ENCODE results near the gene PAPLN. TPM values are rescaled to one million over a fixed set of nuclear protein-coding genes. Genes with fewer than 3 reads are reported as not detected.

The PAPLN gene
- total RNA-seq, 1 experiment from 2014 or later, result 0.75 TPM

GRCh38 chr14:73236752-73237218 is 521 bp upstream of the PAPLN start:
- peaks cover 12% of the 10 kb centered on the region for H3K4me1 ChIP-seq (ENCODE audit: insufficient read depth, low read length, poor library complexity, severe bottlenecking)

GRCh38 chr14:73237786-73238423 is 599 bp downstream of the PAPLN start:
- TF ChIP-seq EZH2 (IDR thresholded peaks at IDR 0.05; ENCODE audit: borderline replicate concordance, low read depth, low read length, poor library complexity, severe bottlenecking), result peak; percentile 43
- no peak for TF ChIP-seq CTCF (conservative IDR thresholded peaks at IDR 0.05; ENCODE audit: low read depth, low read length)
- no peak for DNase-seq (ENCODE audit: low spot score)
- CTCF ChIA-PET, result no interaction called here
- Histone ChIP-seq H3K36me3 (ENCODE audit: insufficient read depth, low read length, poor library complexity, severe bottlenecking) (no peaks in the 10 kb centered on the region), H3K27ac (ENCODE audit: low read depth, low read length, poor library complexity, severe bottlenecking) (no peak overlapping the region), H3K9me3 (ENCODE audit: low read depth, low read length, poor library complexity, severe bottlenecking) (no peaks in the 10 kb centered on the region), H3K4me1 (ENCODE audit: insufficient read depth, low read length, poor library complexity, severe bottlenecking) (peaks cover 12% of the 10 kb centered on the region), H3K27me3 (replicated peaks; ENCODE audit: insufficient read depth, low read depth, low read length, poor library complexity) (peaks cover 26% of the 10 kb centered on the region), H3K4me3 (ENCODE audit: low read depth, low read length, poor library complexity, severe bottlenecking) (peak overlapping the region; percentile 53)
- intact Hi-C loops (cut with micrococcal nuclease; ENCODE audit: unreplicated experiment), result no loop called here
- POLR2A ChIA-PET (ENCODE audit: low non-redundant PET), result no interaction called here
- BruUV-seq (replicated peaks), result no TSS peak

More at GRCh38 chr14:73236752-73237218, 521 bp upstream of the PAPLN start:
- H3K36me3 ChIP-seq (ENCODE audit: insufficient read depth, low read length, poor library complexity, severe bottlenecking), result no peaks in the 10 kb centered on the region
- BruUV-seq (replicated peaks), result no TSS peak
- H3K27ac ChIP-seq (ENCODE audit: low read depth, low read length, poor library complexity, severe bottlenecking), result no peak overlapping the region
- H3K27me3 ChIP-seq (replicated peaks; ENCODE audit: insufficient read depth, low read depth, low read length, poor library complexity), result peaks cover 26% of the 10 kb centered on the region
- H3K4me3 ChIP-seq (ENCODE audit: low read depth, low read length, poor library complexity, severe bottlenecking), result peak overlapping the region; percentile 53
- no peak for DNase-seq (ENCODE audit: low spot score)
- POLR2A ChIA-PET (ENCODE audit: low non-redundant PET), result no interaction called here
- intact Hi-C loops (cut with micrococcal nuclease; ENCODE audit: unreplicated experiment), result no loop called here
- CTCF ChIA-PET, result no interaction called here
- TF ChIP-seq CTCF (conservative IDR thresholded peaks at IDR 0.05; ENCODE audit: low read depth, low read length) (no peak), EZH2 (IDR thresholded peaks at IDR 0.05; ENCODE audit: borderline replicate concordance, low read depth, low read length, poor library complexity, severe bottlenecking) (no peak)
- no peaks in the 10 kb centered on the region for H3K9me3 ChIP-seq (ENCODE audit: low read depth, low read length, poor library complexity, severe bottlenecking)

GRCh38 chr14:73238424-73238852 is 1.1 kb downstream of the PAPLN start:
- H3K4me3 ChIP-seq (ENCODE audit: low read depth, low read length, poor library complexity, severe bottlenecking), result peak overlapping the region; percentile 53
- POLR2A ChIA-PET (ENCODE audit: low non-redundant PET), result no interaction called here

More at GRCh38 chr14:73238424-73238852, 1.1 kb downstream of the PAPLN start:
- CTCF ChIA-PET, result no interaction called here
- Histone ChIP-seq H3K27ac (ENCODE audit: low read depth, low read length, poor library complexity, severe bottlenecking) (no peak overlapping the region), H3K27me3 (replicated peaks; ENCODE audit: insufficient read depth, low read depth, low read length, poor library complexity) (peaks cover 26% of the 10 kb centered on the region), H3K4me1 (ENCODE audit: insufficient read depth, low read length, poor library complexity, severe bottlenecking) (peaks cover 12% of the 10 kb centered on the region), H3K9me3 (ENCODE audit: low read depth, low read length, poor library complexity, severe bottlenecking) (no peaks in the 10 kb centered on the region), H3K36me3 (ENCODE audit: insufficient read depth, low read length, poor library complexity, severe bottlenecking) (no peaks in the 10 kb centered on the region)
- TF ChIP-seq EZH2 (IDR thresholded peaks at IDR 0.05; ENCODE audit: borderline replicate concordance, low read depth, low read length, poor library complexity, severe bottlenecking) (no peak), CTCF (conservative IDR thresholded peaks at IDR 0.05; ENCODE audit: low read depth, low read length) (no peak)
- DNase-seq (ENCODE audit: low spot score), result peak; percentile 54
- BruUV-seq (replicated peaks), result no TSS peak
- intact Hi-C loops (cut with micrococcal nuclease; ENCODE audit: unreplicated experiment), result no loop called here
